GM21619 (cell line): ENCODE data around the gene RANBP9.

ENCODE experiments used
- ATAC-seq: cut with Tn5 transposase; IDR thresholded peaks from one replicate; pipeline ENCODE4 v1.9.1; 2021; ENCODE audit not compliant: unreplicated experiment

Gene RANBP9

GRCh38 chr6:13679996-13680395, 31.6 kb downstream of the RANBP9 start:
- ATAC-seq: no peak

DNA sequence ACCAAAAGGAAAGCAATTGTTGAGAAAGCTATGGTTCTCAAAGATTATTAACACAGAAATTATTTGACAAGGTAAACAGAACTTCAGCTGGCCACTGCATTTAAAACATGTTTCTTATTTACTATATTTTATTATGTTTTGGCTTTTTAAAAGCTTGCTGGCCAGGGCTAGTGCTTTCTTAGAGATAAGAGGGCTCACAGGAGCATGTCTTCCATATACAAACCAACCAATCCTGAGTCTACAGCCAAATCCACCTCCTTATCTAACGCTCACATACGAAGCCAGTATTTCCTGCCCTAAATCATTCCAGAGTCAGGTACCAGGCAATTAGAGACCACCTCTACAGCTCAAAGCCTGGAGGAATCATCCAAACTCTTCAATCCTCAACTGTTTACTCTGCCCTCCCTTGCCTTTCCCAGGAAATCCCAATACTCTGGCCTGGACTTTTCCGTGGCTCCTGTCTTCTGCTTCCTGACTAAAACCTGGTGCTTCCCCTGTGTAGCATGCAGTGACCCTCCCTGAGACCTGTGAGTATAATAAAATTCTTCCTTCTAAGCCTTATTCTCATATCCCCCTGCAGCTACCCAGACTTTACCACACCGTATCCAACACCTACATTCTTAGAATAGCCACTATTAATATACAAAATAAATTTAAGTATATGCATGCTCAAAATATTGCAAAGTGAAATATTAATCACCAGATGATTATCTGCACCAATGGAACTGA, 33.2 kb downstream of the RANBP9 start:
- no peak for ATAC-seq

GRCh38 chr6:13677878-13678254, 33.8 kb downstream of the RANBP9 start:
- ATAC-seq: no peak

GRCh38 chr6:13676551-13677156, 35.0 kb downstream of the RANBP9 start:
- ATAC-seq: no peak

- ATAC-seq: no peak
Measured at GRCh38 chr6:13674533-13675190, 37.0 kb downstream of the RANBP9 start.

DNA sequence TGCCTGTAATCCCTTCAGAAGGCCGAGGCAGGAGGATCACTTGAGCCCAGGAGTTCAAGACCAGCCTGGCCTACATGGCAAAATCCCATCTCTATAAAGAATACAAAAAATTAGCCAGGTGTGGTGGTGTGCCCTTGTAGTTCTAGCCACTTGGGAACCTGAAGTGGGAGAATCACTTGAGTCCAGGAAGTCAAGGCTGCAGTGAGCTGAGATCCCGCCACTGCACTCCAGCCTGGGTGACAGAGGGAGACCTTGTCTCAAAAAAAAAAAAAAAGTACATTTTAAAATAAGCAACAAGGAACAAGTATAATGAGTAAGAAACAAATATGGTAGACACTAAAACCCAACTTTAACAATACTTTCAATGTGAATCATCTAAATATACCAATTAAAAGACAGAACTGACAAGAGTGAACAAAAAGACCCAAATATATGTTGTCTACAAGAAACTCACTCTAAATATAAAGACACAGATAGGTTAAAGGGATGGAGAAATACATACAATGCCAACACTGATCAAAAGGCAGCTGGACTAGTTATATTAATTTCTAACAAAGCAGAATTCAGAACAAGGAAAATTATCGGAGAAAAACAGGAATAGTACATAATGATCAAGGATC, 37.7 kb downstream of the RANBP9 start:
- ATAC-seq: no peak

DNA sequence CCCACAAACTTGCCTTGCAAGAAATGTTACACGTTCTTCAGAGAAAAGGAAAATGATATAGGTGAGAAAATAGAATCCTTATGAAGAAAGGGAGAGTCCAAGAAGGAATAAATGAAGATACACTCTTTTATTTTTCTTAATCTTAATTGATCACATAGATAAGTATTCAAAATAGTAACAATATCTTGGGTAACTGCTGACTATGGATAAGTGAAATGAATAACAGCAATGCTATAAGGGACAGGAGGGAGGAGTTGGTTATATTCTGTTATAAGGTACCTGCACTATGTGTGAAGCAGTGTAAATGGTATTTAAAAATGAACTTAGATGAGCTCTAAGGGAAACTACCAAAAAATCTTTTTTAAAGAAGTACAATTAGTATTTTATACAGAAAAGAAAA, 38.3 kb downstream of the RANBP9 start:
- no peak for ATAC-seq

DNA sequence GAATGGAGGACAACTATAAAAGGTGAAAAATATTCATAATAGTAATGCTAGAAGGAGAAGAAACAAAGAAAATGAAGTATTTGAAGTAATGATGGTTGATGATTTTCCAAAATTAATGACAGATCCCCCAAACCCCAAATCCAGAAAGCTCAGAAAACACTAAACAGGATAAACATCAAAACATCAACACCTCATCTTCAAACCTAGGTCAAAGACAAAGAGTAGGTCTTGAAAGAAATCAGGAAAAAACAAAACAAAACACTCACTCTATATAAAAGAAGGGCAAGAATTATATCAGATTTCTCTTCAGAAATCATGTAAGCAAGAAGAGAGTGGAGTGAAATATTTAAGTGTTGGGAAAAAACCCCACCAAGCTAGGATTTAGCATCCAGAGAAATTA, 38.7 kb downstream of the RANBP9 start:
- no peak for ATAC-seq

- no peak for ATAC-seq
Measured at GRCh38 chr6:13671548-13672127, 40.0 kb downstream of the RANBP9 start.

DNA sequence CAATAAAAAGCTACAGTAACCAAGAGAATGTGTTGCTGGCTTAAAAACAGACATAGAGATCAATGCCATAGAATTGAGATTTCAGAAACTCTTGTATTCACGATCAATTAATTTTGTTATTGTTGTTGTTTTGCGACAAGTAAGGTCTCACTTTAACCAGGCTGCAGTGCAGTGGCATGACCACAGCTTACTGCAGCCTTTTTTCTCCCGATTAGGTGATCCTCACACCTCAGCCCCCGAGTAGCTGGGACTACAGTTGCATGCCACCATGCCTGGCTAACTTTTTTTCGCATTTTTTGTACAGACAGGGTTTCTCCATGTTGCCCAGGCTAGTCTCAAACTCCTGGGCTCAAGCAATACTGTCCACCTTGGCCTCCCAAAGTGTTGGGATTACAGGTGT, 42.2 kb downstream of the RANBP9 start:
- ATAC-seq: no peak

DNA sequence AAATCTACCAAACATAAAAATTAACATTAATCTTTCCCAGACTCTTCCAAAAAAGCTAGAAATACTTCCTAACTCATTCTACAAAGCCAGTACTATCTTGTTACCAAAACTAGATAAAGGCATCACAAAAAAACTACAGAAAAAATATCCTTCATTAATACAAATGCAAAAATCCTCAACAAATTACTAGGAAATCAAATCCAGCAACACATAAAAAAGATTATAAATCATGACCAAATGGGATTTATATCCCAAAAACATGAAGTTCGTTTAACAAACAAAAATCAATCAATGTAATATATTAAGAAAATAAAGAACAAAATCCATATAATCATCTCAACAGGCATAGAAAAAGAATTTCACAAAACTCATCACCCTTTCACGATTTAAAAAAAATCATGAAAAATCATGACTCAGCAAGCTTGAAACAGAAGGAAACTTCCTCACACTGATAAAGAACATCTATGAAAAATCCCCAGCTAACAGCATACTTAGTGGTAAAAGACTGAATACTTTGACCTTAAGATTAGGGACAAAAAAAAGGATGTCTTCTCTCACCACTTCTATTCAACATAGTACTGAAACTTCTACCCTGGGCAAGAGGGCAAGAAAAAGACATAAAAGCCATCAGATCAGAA, 43.2 kb downstream of the RANBP9 start:
- peak; percentile 52 for ATAC-seq

GRCh38 chr6:13667655-13668054, 44.0 kb downstream of the RANBP9 start:
- no peak for ATAC-seq

- ATAC-seq: no peak
Measured at GRCh38 chr6:13666194-13667105, 45.2 kb downstream of the RANBP9 start.

DNA sequence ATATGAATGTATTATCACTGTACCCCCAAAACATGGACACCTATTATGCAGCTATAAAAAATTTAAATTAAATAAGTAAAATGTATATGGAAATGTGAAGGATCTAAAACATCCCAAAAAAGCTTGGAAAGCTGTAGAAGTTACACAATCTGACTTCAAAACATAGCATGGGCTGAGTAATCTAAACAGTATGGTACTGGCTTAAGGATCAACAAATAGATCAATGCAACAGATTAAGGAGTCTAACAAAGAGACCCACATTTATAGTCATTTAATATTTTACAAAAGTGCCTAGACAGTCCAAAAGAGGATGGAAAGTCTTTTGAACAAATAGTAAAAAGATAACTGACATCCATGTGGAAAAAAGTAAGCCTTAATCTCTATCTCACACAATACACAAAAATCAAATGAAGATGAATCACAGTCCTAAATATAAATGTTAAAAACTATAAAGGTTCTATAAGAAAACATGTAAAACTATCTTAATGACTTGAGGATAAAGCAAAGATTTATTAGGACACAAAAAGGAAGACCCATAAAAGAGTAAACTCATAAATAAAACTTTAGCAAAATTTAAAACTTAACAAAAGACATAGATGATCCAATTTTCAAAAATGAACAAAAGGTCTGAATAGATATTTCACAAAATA, 46.8 kb downstream of the RANBP9 start:
- no peak for ATAC-seq

DNA sequence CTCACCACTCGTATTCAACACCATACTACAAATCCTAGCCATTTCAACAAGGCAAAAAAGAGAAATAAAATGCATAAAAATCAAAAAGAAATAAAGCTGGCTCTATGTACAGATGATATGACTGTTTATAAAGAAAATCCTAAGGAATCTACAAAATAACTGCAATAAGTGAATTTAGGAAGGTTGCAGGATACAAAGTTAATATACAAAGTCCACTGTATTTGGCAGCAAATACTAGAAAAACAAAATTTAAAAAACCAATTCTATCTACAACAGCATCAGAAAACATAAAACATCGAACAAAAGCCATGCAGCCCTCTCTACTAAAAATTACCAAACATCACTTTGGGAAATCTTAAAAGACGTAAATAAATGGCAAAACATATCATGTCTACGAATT, 47.6 kb downstream of the RANBP9 start:
- ATAC-seq: no peak

DNA sequence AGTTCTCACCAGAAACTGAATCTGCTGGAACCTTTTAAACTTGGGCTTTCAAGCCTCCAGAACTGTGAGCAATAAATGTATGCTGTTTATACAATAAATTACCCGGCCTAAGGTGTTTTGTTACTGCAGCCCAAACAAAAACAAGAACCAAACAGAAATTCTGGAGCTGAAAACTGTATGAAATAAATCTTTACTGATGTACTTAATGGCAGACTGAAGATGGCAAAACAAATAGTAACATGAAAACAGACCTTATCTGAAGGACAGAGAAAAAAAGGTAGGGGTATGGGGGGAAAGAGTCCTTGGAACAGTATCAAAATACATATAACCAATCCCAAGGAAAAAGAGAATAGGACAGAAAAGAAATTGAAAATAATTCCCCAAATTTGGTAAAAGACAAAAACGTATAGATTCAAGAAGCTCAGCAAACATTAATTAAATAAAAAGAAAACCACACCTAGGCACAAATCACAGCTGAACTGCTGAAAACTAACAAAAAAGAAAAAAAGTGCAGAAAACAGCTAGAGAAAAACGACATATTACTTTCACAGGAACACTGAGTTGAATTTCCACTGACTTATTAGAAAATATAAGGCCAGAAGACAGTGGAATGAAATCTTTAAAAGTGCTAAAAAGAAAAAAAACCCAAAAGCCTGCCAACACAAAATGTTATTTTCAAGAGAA, 48.8 kb downstream of the RANBP9 start:
- no peak for ATAC-seq

DNA sequence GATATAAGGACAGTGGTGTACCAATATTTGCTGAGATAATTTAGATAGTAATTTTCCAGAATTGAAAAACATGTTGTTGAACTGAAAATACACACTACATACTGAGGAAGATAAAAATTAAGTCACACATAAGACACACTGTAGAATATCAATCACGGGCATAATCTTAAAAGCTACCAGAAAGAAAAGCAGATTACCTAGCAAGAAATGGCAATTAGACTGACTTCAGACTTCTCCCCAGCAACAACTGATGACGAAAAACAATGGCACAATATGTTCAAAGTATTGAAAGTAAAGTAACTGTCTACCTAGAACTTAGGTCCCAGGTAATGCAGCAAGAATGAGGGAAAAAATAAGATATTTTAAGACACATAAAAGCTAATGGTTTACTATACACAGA, 50.0 kb downstream of the RANBP9 start:
- ATAC-seq: no peak

GRCh38 chr6:13660893-13661292, 50.7 kb downstream of the RANBP9 start:
- no peak for ATAC-seq

DNA sequence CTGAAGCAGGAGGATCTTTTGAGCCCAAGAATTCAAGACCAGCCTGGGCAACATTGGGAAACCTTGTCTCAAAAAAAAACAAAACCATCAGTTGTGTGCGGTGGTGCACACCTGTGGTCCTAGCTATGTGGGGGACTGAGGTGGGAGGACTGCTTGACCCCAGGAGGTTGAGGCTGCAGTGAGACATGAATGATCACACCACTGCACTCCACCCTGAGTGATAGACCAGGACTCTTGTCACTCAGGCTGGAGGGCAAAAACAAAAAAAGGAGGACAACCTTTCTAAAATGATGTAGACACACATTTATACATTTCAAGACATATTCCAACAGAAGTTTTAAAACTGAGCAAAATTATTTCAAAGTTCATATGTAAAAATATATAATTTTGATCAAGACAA, 51.4 kb downstream of the RANBP9 start:
- ATAC-seq: no peak
